Kidney epithelial cell (primary cell): ENCODE results near the gene SKAP2. TPM values are rescaled to one million over a fixed set of nuclear protein-coding genes. Genes with fewer than 3 reads are reported as not detected.

ENCODE experiments used
- DNase-seq: peaks from one replicate; pipeline ENCODE4 v3.0.0-alpha.2; 2010; ENCODE audit warnings: low read depth
- H3K27me3 ChIP-seq: 2 replicates; pipeline ENCODE4 v1.6.0; 2011; ENCODE audit warnings: low read length; ENCODE audit not compliant: control insufficient read depth, insufficient read depth
- H3K36me3 ChIP-seq: 2 replicates; pipeline ENCODE4 v1.5.1; 2011; ENCODE audit warnings: low read length; ENCODE audit not compliant: control insufficient read depth, insufficient read depth
- H3K4me3 ChIP-seq: 2 replicates; pipeline ENCODE4 v1.5.1; 2011; ENCODE audit warnings: low read depth, mild to moderate bottlenecking, control low read depth, low read length
- total RNA-seq: library from RNA; depleted of rRNA; stranded (reverse); fragments of >200 nt; gene quantifications from 2 replicates; pipeline ENCODE4 v1.2.3, GENCODE V29; 2015
- TF ChIP-seq, protein P1 (sequence below): IDR thresholded peaks from 2 replicates; pipeline ENCODE4 v1.5.1; 2011; ENCODE audit warnings: mild to moderate bottlenecking, moderate library complexity, low read length, control low read depth, inconsistent platforms; ENCODE audit not compliant: insufficient read depth, poor library complexity, severe bottlenecking

SKAP2 gene
- total RNA-seq, 1 donor from 2014 or later, result 35.6 TPM

DNA sequence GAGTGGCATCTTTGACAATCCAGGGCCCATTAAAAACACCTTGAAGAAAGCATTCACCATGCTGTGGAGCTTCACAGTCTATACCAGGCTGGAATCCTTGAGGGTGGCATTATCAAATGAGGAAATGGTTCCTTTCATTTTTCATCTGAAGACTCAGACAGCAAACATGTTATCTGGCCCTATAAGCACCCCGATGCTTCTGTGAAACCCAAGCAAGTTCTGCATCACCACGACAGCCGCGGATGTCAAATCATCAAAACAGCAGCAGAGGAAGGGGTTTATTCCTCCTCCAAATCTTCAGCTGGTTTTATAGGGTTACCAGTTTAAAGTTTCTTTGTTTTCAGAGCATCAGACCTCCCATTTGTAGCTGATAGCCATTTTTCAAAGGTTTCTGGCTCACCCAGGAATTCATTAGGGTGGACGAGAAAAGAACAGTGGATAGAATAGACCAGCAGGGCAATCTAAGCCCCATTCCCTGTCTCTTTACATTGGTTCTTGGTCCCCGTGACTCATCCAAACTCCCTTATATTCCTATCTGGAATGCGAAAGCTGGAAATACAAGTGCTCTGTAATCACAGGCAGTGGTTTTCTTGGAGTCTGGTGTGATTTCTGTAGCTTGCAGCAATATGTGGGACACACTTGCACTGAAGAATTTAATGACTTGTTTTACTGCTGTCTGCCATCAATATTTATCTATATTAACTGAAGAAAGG lies 217.9 kb downstream of the SKAP2 start:
- DNase-seq, result no peak
- Histone ChIP-seq H3K27me3 (no peaks in the 10 kb centered on the region), H3K4me3 (no peak overlapping the region), H3K36me3 (no peaks in the 10 kb centered on the region)
- TF ChIP-seq, protein P1, sequence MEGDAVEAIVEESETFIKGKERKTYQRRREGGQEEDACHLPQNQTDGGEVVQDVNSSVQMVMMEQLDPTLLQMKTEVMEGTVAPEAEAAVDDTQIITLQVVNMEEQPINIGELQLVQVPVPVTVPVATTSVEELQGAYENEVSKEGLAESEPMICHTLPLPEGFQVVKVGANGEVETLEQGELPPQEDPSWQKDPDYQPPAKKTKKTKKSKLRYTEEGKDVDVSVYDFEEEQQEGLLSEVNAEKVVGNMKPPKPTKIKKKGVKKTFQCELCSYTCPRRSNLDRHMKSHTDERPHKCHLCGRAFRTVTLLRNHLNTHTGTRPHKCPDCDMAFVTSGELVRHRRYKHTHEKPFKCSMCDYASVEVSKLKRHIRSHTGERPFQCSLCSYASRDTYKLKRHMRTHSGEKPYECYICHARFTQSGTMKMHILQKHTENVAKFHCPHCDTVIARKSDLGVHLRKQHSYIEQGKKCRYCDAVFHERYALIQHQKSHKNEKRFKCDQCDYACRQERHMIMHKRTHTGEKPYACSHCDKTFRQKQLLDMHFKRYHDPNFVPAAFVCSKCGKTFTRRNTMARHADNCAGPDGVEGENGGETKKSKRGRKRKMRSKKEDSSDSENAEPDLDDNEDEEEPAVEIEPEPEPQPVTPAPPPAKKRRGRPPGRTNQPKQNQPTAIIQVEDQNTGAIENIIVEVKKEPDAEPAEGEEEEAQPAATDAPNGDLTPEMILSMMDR, result no peak

DNA sequence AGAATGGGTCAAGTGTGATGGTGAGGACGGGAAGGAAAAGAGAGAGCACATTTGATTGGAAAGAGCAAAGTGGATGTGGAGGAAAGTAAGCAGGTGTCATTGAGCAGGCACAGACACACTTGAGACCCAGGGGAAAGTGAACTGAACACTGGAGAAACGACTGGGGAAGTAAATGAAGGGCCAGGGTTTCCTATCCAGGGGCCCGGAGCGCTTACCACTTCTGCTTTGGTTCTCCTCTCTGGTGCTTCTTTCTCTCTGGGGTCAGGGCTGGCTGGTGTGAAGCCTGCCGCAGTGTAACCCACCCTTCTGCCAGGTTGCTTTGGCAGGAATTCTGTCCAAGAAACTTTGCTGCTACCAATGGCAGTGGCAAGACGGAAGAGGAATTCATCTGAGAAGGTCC lies 219.3 kb downstream of the SKAP2 start:
- Histone ChIP-seq H3K36me3 (no peaks in the 10 kb centered on the region), H3K4me3 (no peak overlapping the region), H3K27me3 (no peaks in the 10 kb centered on the region)
- no peak for DNase-seq
- TF ChIP-seq, protein P1, result no peak

DNA sequence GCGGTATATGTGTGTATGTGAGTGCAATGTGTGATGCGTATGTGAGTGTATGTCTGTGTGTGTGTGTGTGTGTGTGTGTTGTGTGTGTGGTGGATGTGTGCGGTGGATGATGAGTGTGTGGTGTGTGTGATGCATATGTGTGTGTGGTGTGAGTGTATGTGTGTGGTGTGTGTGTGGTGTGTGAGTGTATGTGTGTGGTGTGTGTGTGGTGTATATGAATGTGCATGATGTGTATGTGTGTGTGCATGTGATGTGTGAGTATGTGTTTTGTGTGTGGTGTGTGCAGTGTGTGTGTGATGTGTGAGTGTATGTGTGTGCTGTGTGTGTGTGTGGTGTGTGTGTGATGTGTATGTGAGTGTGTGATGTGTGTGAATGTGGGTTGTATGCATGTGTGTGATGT lies 222.0 kb downstream of the SKAP2 start:
- Histone ChIP-seq H3K4me3 (no peak overlapping the region), H3K36me3 (no peaks in the 10 kb centered on the region), H3K27me3 (no peaks in the 10 kb centered on the region)
- TF ChIP-seq, protein P1, result no peak
- no peak for DNase-seq

DNA sequence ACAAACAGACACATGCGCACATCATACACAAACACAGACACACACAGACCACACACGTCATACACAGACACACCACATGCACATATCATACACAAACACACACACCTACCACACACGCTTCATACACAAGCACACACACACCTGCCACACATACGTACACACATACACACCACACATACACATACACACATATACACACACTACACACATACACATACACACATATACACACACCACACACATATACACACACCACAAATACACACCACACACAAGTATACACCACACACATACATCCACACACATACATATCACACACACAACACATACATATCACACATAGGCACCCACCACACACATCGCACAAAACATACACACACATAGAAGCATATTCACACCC lies 224.7 kb downstream of the SKAP2 start:
- Histone ChIP-seq H3K27me3 (no peaks in the 10 kb centered on the region), H3K36me3 (no peaks in the 10 kb centered on the region), H3K4me3 (no peak overlapping the region)
- DNase-seq, result no peak
- TF ChIP-seq, protein P1, result no peak

DNA sequence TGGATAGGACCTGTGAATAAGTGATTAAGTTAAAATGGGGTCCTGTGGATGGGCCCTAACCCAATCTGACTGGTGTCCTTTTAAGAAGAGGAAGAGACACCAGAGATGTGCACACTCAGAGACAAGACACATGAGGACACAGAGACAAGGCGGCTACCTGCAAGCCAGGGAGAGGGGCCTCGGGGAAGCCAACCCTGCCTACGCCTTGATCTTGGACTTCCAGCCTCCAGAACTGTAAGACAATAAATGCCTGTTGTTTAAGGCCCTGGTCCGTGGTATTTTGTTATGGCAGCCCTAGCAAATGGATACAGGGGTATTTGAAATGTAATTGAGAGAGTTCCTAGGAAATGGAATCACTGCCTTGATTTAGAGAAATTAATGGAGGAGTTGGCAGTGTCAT lies 225.3 kb downstream of the SKAP2 start:
- H3K4me3 ChIP-seq, result no peak overlapping the region
- DNase-seq, result no peak
- TF ChIP-seq, protein P1, result no peak

DNA sequence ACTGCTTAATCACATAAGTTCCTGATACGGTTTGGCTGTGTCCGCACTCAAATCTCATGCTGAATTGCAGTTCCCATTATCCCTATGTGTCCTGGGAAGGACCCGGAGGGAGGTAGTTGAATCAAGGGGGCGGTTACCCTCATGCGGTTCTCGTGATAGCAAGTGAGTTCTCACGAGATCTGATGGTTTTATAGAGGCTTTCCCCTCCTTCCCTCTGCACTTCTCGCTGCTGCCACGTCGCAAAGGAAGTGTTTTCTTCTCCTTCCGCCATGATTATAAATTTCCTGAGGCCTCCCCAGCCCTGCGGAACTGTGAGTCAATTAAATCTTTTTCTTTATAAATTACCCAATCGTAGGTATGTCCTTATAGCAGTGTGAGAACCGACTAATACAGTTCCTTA lies 226.2 kb downstream of the SKAP2 start:
- DNase-seq, result no peak
- Histone ChIP-seq H3K36me3 (no peaks in the 10 kb centered on the region), H3K27me3 (no peaks in the 10 kb centered on the region), H3K4me3 (no peak overlapping the region)
- TF ChIP-seq, protein P1, result no peak

More for the DNA sequence above, 225.3 kb downstream of the SKAP2 start:
- Histone ChIP-seq H3K36me3 (no peaks in the 10 kb centered on the region), H3K27me3 (no peaks in the 10 kb centered on the region)
